Measurements from ENCODE around the gene PUS10.

DNA sequence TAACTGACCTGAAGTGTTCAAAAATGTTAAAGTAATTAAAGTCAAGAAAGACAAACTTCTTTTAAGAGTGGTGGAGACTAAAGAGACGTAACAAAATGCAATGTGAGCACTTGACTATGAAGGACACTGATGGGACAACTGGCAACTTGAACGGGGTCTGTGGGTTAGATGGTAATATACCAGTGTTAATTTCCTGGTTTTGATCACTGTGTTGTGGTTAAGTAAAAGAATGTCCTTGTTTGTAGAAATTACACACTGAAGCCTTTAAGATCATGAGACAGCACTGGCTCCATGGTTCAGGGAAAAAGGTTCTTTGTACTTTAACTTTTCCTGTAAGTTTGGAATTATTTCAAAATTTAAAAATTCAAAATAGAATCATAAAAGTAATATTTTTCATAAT lies 78.4 kb downstream of the PUS10 start:
- TF ChIP-seq, protein P1, sequence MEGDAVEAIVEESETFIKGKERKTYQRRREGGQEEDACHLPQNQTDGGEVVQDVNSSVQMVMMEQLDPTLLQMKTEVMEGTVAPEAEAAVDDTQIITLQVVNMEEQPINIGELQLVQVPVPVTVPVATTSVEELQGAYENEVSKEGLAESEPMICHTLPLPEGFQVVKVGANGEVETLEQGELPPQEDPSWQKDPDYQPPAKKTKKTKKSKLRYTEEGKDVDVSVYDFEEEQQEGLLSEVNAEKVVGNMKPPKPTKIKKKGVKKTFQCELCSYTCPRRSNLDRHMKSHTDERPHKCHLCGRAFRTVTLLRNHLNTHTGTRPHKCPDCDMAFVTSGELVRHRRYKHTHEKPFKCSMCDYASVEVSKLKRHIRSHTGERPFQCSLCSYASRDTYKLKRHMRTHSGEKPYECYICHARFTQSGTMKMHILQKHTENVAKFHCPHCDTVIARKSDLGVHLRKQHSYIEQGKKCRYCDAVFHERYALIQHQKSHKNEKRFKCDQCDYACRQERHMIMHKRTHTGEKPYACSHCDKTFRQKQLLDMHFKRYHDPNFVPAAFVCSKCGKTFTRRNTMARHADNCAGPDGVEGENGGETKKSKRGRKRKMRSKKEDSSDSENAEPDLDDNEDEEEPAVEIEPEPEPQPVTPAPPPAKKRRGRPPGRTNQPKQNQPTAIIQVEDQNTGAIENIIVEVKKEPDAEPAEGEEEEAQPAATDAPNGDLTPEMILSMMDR (IDR thresholded peaks at IDR 0.05 in 2 of 3, conservative IDR thresholded peaks at IDR 0.05 in 1 of 3; ENCODE audit: borderline replicate concordance in 1 of 3, insufficient read depth in 1 of 3, low read depth in 2 of 3, low read length in 2 of 3) = no peak
- TF ChIP-seq POLR2A (IDR thresholded peaks at IDR 0.05; ENCODE audit: borderline replicate concordance, extremely low read depth, insufficient read depth, insufficient read length) = no peak
- TF ChIP-seq MAX (IDR thresholded peaks at IDR 0.05) = no peak
- no peak for TF ChIP-seq EZH2 (IDR thresholded peaks at IDR 0.05)
- no peak for TF ChIP-seq CBX3 (IDR thresholded peaks at IDR 0.05; ENCODE audit: low read depth)
- TF ChIP-seq ZFX (IDR thresholded peaks at IDR 0.05) = no peak
- TF ChIP-seq POLR2AphosphoS5 (IDR thresholded peaks at IDR 0.05; ENCODE audit: low read depth, low read length) = no peak
- no peak for TF ChIP-seq RAD21 (IDR thresholded peaks at IDR 0.05; ENCODE audit: low read depth)
- no peak for TF ChIP-seq ZBTB33 (IDR thresholded peaks at IDR 0.05; ENCODE audit: extremely low read depth, insufficient replicate concordance, low read length)
- TF ChIP-seq CEBPB (IDR thresholded peaks at IDR 0.05; ENCODE audit: low read depth) = no peak
- no peak for TF ChIP-seq YY1 (IDR thresholded peaks at IDR 0.05; ENCODE audit: extremely low read depth, insufficient replicate concordance, low read depth, low read length)

Measured in HCT116 (cell line).